Suprapubic skin (tissue), 3 donors: ENCODE data around the gene ZNF648.

Source experiments
- CTCF ChIP-seq, 2 donors: fragments of 200-600 bp in 1 of 2; fragments of 450-650 bp in 1 of 2; sonication (generic) in 1 of 2; IDR thresholded peaks; one replicate each; pipeline ENCODE4 v1.5.1; 2016 to 2019; ENCODE audit warnings: antibody characterized with exemption in 2 of 2, mild to moderate bottlenecking in 1 of 2, moderate library complexity in 1 of 2
- EP300 ChIP-seq: sonication (generic); formaldehyde crosslinking; IDR thresholded peaks from one replicate; pipeline ENCODE4 v1.6.1; 2017; ENCODE audit warnings: antibody characterized with exemption
- POLR2A ChIP-seq, 2 donors: fragments of 450-650 bp; IDR thresholded peaks; one replicate each; pipeline ENCODE4 v1.6.1; 2017; ENCODE audit warnings: antibody characterized with exemption in 2 of 2, mild to moderate bottlenecking in 2 of 2, moderate library complexity in 2 of 2

GRCh38 chr1:182038220-182038619, 23.3 kb downstream of the ZNF648 start:
- TF ChIP-seq CTCF (IDR thresholded peaks at IDR 0.05), result no peak
- TF ChIP-seq EP300, result no peak
- no peak for TF ChIP-seq POLR2A (IDR thresholded peaks at IDR 0.05)
